A673 (cell line): ENCODE data around the gene CHRNB4.

Experiments
- CTCF ChIP-seq: fragments of 300-800, 200-600 bp; sonication (generic); conservative IDR thresholded peaks from 2 replicates; pipeline ENCODE4 v1.5.1; 2017; ENCODE audit warnings: low read depth, mild to moderate bottlenecking, antibody characterized with exemption, low read length, moderate library complexity, mixed read lengths
- EZH2 ChIP-seq: fragments of 200-600 bp; sonication (generic); IDR thresholded peaks from 2 replicates; pipeline ENCODE4 v1.6.1; 2017; ENCODE audit warnings: borderline replicate concordance, low read depth, mild to moderate bottlenecking, mixed read lengths, antibody characterized with exemption, low read length; ENCODE audit not compliant: poor library complexity, severe bottlenecking

GRCh38 chr15:78574944-78575343, 66.1 kb downstream of the CHRNB4 start:
- TF ChIP-seq CTCF (no peak), EZH2 (no peak)
